Keratinocyte (primary cell): ENCODE results near the gene RBMS3. TPM values are rescaled to one million over a fixed set of nuclear protein-coding genes. Genes with fewer than 3 reads are reported as not detected.

Experiments used
- DNase-seq: peaks from one replicate; pipeline ENCODE4 v3.0.0-alpha.2; 2011; ENCODE audit warnings: low read depth, missing footprints, low spot score
- FAIRE-seq: peaks from 2 replicates; lab custom pipeline; 2011; peaks lifted over from hg19 to GRCh38; lab: Jason Lieb, UNC
- H2AFZ ChIP-seq: 2 replicates; pipeline ENCODE4 v1.6.0; 2012; ENCODE audit warnings: low read length, control low read depth, inconsistent platforms; ENCODE audit not compliant: control insufficient read depth
- H3K27ac ChIP-seq: 2 replicates; pipeline ENCODE4 v1.5.1; 2011; ENCODE audit warnings: low read length; ENCODE audit not compliant: control insufficient read depth, insufficient read depth
- H3K27me3 ChIP-seq: 3 replicates; pipeline ENCODE4 v1.6.0; 2011; ENCODE audit warnings: low read length; ENCODE audit not compliant: control insufficient read depth, insufficient read depth; ENCODE audit errors: extremely low read depth
- H3K36me3 ChIP-seq, 2 experiments: 2 replicates in 1 of 2; 3 replicates in 1 of 2; pipeline ENCODE4 v1.5.1; 2011; ENCODE audit warnings: low read length in 2 of 2, mild to moderate bottlenecking in 1 of 2; ENCODE audit not compliant: control insufficient read depth in 2 of 2, insufficient read depth in 2 of 2; ENCODE audit errors: extremely low read depth in 1 of 2
- H3K4me1 ChIP-seq: 3 replicates; pipeline ENCODE4 v1.5.1; 2011; ENCODE audit warnings: low read length; ENCODE audit not compliant: control insufficient read depth, insufficient read depth; ENCODE audit errors: extremely low read depth
- H3K4me2 ChIP-seq: 3 replicates; pipeline ENCODE4 v1.6.0; 2011; ENCODE audit warnings: low read depth, low read length; ENCODE audit not compliant: control insufficient read depth, insufficient read depth; ENCODE audit errors: extremely low read depth
- H3K4me3 ChIP-seq, 3 experiments: fragments of 200-600 bp in 1 of 3; sonication (generic) in 1 of 3; 2 replicates in 2 of 3; 3 replicates in 1 of 3; pipeline ENCODE4 v1.5.1; 2011 to 2016; ENCODE audit warnings: low read length in 3 of 3, mild to moderate bottlenecking in 3 of 3, control low read depth in 2 of 3, inconsistent platforms in 1 of 3, low read depth in 1 of 3, mixed read lengths in 1 of 3, mixed run types in 1 of 3, moderate library complexity in 1 of 3; ENCODE audit not compliant: control insufficient read depth in 2 of 3, insufficient read depth in 2 of 3; ENCODE audit errors: extremely low read depth in 1 of 3
- H3K79me2 ChIP-seq: 2 replicates; pipeline ENCODE4 v1.6.0; 2012; ENCODE audit warnings: low read length; ENCODE audit not compliant: control insufficient read depth, insufficient read depth
- H3K9ac ChIP-seq: 3 replicates; pipeline ENCODE4 v1.6.0; 2011; ENCODE audit warnings: low read length; ENCODE audit not compliant: control insufficient read depth, insufficient read depth; ENCODE audit errors: extremely low read depth
- H3K9me1 ChIP-seq: 3 replicates; pipeline ENCODE4 v1.6.0; 2011; ENCODE audit warnings: low read length; ENCODE audit not compliant: control insufficient read depth, insufficient read depth; ENCODE audit errors: extremely low read depth
- H3K9me3 ChIP-seq: 2 replicates; pipeline ENCODE4 v1.5.1; 2012; ENCODE audit warnings: low read depth, low read length; ENCODE audit not compliant: control insufficient read depth
- H4K20me1 ChIP-seq: 3 replicates; pipeline ENCODE4 v1.6.0; 2011; ENCODE audit warnings: low read length; ENCODE audit not compliant: control insufficient read depth, insufficient read depth; ENCODE audit errors: extremely low read depth
- CTCF ChIP-seq, 3 experiments: IDR thresholded peaks in 1 of 3; conservative IDR thresholded peaks in 1 of 3; optimal IDR thresholded peaks in 1 of 3; 2 replicates in 2 of 3; 3 replicates in 1 of 3; pipeline versions ENCODE3 to v1.5.1; 2011; ENCODE audit warnings: low read length in 3 of 3, mild to moderate bottlenecking in 3 of 3, moderate library complexity in 2 of 3, control low read depth in 1 of 3, inconsistent platforms in 1 of 3; ENCODE audit not compliant: insufficient read depth in 2 of 3; ENCODE audit errors: extremely low read depth in 1 of 3
- EZH2 ChIP-seq: IDR thresholded peaks from one replicate; pipeline ENCODE4 v1.6.1; 2012; ENCODE audit warnings: inconsistent platforms, mild to moderate bottlenecking, low read length, moderate library complexity
- dilution Hi-C: fragments of 300-500 bp; cut with MboI; formaldehyde crosslinking; loops from one replicate; pipeline ENCODE4 v1.7.0; 2020; ENCODE audit warnings: low sequenced_read_pairs; ENCODE audit not compliant: extremely low pct_ligation_motif_present
- polyA plus RNA-seq, 5 experiments: library from polyadenylated mRNA; depleted of rRNA in 3 of 5; stranded (reverse) in 3 of 5; stranded (forward) in 1 of 5; unstranded in 1 of 5; fragments of >200 nt; gene quantifications; 1 replicate in 1 of 5; 2 replicates in 3 of 5; 3 replicates in 1 of 5; pipeline versions ENCODE4 v1.2.1 to v1.2.3, GENCODE V29; 2011 to 2012; ENCODE audit warnings: missing spikeins in 2 of 5, low read depth in 1 of 5, low replicate concordance in 1 of 5

The RBMS3 gene
- polyA plus RNA-seq, 1 donor (not counting 4 experiments of a cell fraction or from before 2014, with no cell fraction given): 2.3 TPM

DNA sequence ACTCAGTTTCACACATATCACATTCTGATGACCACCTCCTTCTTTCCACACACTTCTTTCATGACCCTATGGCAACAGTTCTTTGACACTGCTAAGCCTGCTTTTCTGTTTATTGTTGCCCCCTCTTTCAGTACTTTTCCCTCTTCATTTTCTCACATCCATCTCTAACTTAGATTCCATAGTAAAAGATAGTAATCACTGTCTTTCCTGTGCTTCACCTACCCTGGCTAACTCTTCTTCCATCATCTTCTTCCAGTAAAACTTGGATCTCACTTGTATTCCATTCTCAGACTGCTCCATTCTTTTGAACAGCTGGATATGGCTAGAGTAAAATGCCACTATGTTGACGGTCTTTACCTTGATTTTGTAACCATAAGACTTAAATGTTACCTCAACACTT is 692.9 kb downstream of the RBMS3 start:
- Histone ChIP-seq H3K27me3 (no peaks in the 10 kb centered on the region), H3K9ac (no peak overlapping the region), H3K36me3 (no peaks in the 10 kb centered on the region), H3K4me3 (no peak overlapping the region), H3K9me3 (no peaks in the 10 kb centered on the region), H2AFZ (no peak overlapping the region), H3K79me2 (no peaks in the 10 kb centered on the region), H3K4me1 (peaks cover 4% of the 10 kb centered on the region), H3K27ac (no peak overlapping the region), H4K20me1 (no peaks in the 10 kb centered on the region), H3K9me1 (no peaks in the 10 kb centered on the region), H3K4me2 (no peak overlapping the region)
- dilution Hi-C loops: no loop called here
- TF ChIP-seq CTCF (optimal IDR thresholded peaks at IDR 0.05 in 1 of 3, IDR thresholded peaks at IDR 0.05 in 1 of 3, conservative IDR thresholded peaks at IDR 0.05 in 1 of 3; ENCODE audit: extremely low read depth in 1 of 3, insufficient read depth in 2 of 3, low read length in 3 of 3): no peak
- TF ChIP-seq EZH2: no peak
- no peak for DNase-seq
- no peak for FAIRE-seq

- dilution Hi-C loops: no loop called here
Measured at GRCh38 chr3:29976871-29977270, 696.0 kb downstream of the RBMS3 start.

More at GRCh38 chr3:29976871-29977270, 696.0 kb downstream of the RBMS3 start:
- H3K4me2 ChIP-seq: no peak overlapping the region
- no peaks in the 10 kb centered on the region for H3K27me3 ChIP-seq
- FAIRE-seq (no peak), DNase-seq (no peak)
- no peaks in the 10 kb centered on the region for H3K9me1 ChIP-seq
- no peaks in the 10 kb centered on the region for H3K9me3 ChIP-seq
- H3K36me3 ChIP-seq: no peaks in the 10 kb centered on the region
- H3K4me3 ChIP-seq: no peak overlapping the region
- no peak overlapping the region for H2AFZ ChIP-seq
- H4K20me1 ChIP-seq: no peaks in the 10 kb centered on the region
- peaks cover 4% of the 10 kb centered on the region for H3K4me1 ChIP-seq
- no peaks in the 10 kb centered on the region for H3K79me2 ChIP-seq
- TF ChIP-seq CTCF (optimal IDR thresholded peaks at IDR 0.05 in 1 of 3, IDR thresholded peaks at IDR 0.05 in 1 of 3, conservative IDR thresholded peaks at IDR 0.05 in 1 of 3; ENCODE audit: extremely low read depth in 1 of 3, insufficient read depth in 2 of 3, low read length in 3 of 3) (no peak), EZH2 (no peak)
- no peak overlapping the region for H3K9ac ChIP-seq
- H3K27ac ChIP-seq: no peak overlapping the region
